GM21786 (cell line): ENCODE measurements around the gene ADRA2C.

ENCODE experiments used
- ATAC-seq: cut with Tn5 transposase; IDR thresholded peaks from one replicate; pipeline ENCODE4 v1.9.1; 2021; ENCODE audit not compliant: unreplicated experiment

ADRA2C gene

GRCh38 chr4:3775005-3775404, 8.8 kb downstream of the ADRA2C start:
- no peak for ATAC-seq

GRCh38 chr4:3775576-3775975, 9.4 kb downstream of the ADRA2C start:
- ATAC-seq, result no peak

- no peak for ATAC-seq
Measured at GRCh38 chr4:3776166-3777032, 10.2 kb downstream of the ADRA2C start.

GRCh38 chr4:3777033-3777390, 10.8 kb downstream of the ADRA2C start:
- ATAC-seq, result no peak

GRCh38 chr4:3777669-3778068, 11.5 kb downstream of the ADRA2C start:
- ATAC-seq, result no peak

GRCh38 chr4:3779509-3779908, 13.3 kb downstream of the ADRA2C start:
- ATAC-seq, result no peak

GRCh38 chr4:3780347-3781171, 14.4 kb downstream of the ADRA2C start:
- no peak for ATAC-seq

GRCh38 chr4:3781193-3781886, 15.2 kb downstream of the ADRA2C start:
- ATAC-seq, result no peak

GRCh38 chr4:3781997-3782930, 16.1 kb downstream of the ADRA2C start:
- no peak for ATAC-seq

GRCh38 chr4:3783693-3784306, 17.6 kb downstream of the ADRA2C start:
- no peak for ATAC-seq

GRCh38 chr4:3784454-3785291, 18.5 kb downstream of the ADRA2C start:
- ATAC-seq, result no peak

GRCh38 chr4:3785292-3785565, 19.0 kb downstream of the ADRA2C start:
- no peak for ATAC-seq

GRCh38 chr4:3786196-3786869, 20.1 kb downstream of the ADRA2C start:
- ATAC-seq, result no peak

GRCh38 chr4:3787489-3788365, 21.5 kb downstream of the ADRA2C start:
- ATAC-seq, result no peak

- ATAC-seq, result no peak
Measured at GRCh38 chr4:3788366-3788660, 22.1 kb downstream of the ADRA2C start.

- ATAC-seq, result no peak
Measured at GRCh38 chr4:3789587-3789986, 23.4 kb downstream of the ADRA2C start.

GRCh38 chr4:3790006-3790561, 23.9 kb downstream of the ADRA2C start:
- no peak for ATAC-seq

GRCh38 chr4:3791256-3791655, 25.1 kb downstream of the ADRA2C start:
- ATAC-seq, result no peak
